ENCODE measurements around the gene ARHGAP26. TPM values are rescaled to one million over a fixed set of nuclear protein-coding genes. Genes with fewer than 3 reads are reported as not detected.

ARHGAP26 gene
- total RNA-seq, 4 donors from 2014 or later, result 11.0 to 23.3 (median 14.3) TPM

DNA sequence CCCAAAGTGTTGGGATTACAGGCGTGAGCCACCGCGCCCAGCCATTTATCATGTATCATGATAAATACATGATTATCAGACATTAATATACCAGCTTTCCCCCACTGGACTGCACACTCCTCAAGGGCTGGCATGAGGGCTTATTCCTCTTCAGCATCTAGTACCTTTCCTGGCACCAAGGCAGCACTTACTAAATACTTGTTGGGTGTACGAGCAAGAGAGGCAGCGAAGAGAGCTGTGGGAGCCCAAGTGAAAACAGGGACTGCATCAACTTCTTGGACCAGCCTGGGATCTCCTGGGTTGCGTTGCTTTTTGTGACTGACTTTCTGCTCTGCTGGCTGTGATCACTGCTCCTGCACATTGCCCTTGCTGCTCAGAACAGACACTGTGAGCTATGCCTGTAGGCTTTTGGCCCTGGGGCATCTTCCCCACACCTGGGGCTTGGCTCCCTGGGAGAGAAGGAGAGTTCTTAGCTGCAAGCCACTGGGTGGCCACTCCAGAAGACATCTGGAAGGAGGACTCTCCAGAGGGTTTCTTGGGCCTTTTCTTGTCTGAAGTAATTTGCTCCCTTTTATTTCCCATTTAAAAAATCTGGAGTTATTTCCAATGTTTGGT, 409.1 kb downstream of the ARHGAP26 start:
- H3K4me3 ChIP-seq (ENCODE audit: low read depth, poor library complexity, severe bottlenecking), result no peak overlapping the region
- DNase-seq (ENCODE audit: low spot score in 2 of 2), result no peak
- 96 to 100% methylated on average over 6 of the region's 6 CpGs for WGBS, 2 donors

DNA sequence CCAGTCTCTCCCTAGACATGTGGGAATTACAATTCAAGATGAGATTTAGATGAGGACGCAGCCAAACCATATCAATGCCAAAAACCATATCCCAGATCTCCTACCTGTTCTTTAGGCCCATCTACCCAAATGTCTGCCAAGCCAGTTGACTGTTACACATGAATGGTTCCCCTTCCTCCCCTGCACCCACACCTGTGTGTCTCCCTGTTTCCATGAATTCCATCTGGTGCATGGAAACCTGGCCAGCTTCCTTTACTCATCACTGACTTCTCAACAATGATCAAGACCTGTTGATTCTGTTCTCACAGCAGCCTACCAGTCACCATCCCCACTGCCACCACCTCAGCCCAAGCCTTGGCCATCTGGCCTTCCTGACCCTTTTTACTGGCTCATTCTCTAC, 410.6 kb downstream of the ARHGAP26 start:
- intact Hi-C loops (cut with DNase I; ENCODE audit: low total_unique reads), result no loop called here
- H3K4me3 ChIP-seq (ENCODE audit: low read depth, poor library complexity, severe bottlenecking), result no peak overlapping the region
- 93 to 96% methylated on average over 1 of the region's 1 CpG for WGBS, 2 donors
- TF ChIP-seq POLR2A (IDR thresholded peaks at IDR 0.05), result no peak
- TF ChIP-seq, protein P1, sequence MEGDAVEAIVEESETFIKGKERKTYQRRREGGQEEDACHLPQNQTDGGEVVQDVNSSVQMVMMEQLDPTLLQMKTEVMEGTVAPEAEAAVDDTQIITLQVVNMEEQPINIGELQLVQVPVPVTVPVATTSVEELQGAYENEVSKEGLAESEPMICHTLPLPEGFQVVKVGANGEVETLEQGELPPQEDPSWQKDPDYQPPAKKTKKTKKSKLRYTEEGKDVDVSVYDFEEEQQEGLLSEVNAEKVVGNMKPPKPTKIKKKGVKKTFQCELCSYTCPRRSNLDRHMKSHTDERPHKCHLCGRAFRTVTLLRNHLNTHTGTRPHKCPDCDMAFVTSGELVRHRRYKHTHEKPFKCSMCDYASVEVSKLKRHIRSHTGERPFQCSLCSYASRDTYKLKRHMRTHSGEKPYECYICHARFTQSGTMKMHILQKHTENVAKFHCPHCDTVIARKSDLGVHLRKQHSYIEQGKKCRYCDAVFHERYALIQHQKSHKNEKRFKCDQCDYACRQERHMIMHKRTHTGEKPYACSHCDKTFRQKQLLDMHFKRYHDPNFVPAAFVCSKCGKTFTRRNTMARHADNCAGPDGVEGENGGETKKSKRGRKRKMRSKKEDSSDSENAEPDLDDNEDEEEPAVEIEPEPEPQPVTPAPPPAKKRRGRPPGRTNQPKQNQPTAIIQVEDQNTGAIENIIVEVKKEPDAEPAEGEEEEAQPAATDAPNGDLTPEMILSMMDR (IDR thresholded peaks at IDR 0.05), result no peak
- no peak for DNase-seq (ENCODE audit: low spot score in 2 of 2)

More for the DNA sequence above, 409.1 kb downstream of the ARHGAP26 start:
- TF ChIP-seq, protein P1 (IDR thresholded peaks at IDR 0.05), result no peak
- no peak for TF ChIP-seq POLR2A (IDR thresholded peaks at IDR 0.05)
- intact Hi-C loops (cut with DNase I; ENCODE audit: low total_unique reads), result no loop called here

DNA sequence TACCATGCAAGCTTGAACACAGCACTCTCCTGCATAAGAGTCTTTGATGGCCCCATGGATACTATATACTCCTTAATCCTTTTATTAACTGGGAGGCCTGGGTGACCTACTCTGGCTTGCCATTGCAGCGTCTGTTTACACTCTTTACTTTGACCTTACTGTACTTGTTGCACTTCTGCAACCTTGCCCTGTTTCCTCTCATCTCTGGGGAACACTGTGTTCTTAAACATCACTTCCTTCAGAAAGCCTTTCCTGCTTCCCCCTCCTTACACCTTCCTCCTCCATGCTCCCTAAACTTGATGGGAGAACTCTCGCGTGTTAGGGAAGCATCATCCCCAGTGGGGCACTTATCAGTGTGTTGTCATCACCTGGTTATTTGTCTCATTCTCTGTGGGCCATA, 411.0 kb downstream of the ARHGAP26 start:
- intact Hi-C loops (cut with DNase I; ENCODE audit: low total_unique reads), result no loop called here
- no peak for TF ChIP-seq POLR2A (IDR thresholded peaks at IDR 0.05)
- TF ChIP-seq, protein P1 (IDR thresholded peaks at IDR 0.05), result no peak
- no peak overlapping the region for H3K4me3 ChIP-seq (ENCODE audit: low read depth, poor library complexity, severe bottlenecking)
- 91 to 94% methylated on average over 3 of the region's 3 CpGs for WGBS, 2 donors
- DNase-seq (ENCODE audit: low spot score in 2 of 2), result no peak

DNA sequence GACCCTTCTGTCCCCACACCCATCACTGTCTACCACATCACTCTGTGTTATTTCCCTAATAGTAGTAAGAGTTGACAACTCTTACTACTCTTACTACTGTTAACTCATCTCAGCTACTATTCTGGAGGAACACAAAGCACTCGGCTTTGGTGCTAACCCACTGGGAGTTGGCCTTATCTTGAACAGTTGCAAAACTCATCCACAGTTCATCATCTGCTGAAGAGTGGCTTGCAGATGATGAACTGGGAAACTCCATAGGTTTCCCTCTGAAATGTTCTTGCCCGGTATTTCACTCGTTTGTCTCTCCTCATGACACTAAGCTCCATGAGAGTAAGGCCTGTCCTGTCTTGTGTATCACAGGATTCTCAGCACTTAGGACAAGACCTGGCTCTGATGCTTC, 411.9 kb downstream of the ARHGAP26 start:
- no peak for DNase-seq (ENCODE audit: low spot score in 2 of 2)

DNA sequence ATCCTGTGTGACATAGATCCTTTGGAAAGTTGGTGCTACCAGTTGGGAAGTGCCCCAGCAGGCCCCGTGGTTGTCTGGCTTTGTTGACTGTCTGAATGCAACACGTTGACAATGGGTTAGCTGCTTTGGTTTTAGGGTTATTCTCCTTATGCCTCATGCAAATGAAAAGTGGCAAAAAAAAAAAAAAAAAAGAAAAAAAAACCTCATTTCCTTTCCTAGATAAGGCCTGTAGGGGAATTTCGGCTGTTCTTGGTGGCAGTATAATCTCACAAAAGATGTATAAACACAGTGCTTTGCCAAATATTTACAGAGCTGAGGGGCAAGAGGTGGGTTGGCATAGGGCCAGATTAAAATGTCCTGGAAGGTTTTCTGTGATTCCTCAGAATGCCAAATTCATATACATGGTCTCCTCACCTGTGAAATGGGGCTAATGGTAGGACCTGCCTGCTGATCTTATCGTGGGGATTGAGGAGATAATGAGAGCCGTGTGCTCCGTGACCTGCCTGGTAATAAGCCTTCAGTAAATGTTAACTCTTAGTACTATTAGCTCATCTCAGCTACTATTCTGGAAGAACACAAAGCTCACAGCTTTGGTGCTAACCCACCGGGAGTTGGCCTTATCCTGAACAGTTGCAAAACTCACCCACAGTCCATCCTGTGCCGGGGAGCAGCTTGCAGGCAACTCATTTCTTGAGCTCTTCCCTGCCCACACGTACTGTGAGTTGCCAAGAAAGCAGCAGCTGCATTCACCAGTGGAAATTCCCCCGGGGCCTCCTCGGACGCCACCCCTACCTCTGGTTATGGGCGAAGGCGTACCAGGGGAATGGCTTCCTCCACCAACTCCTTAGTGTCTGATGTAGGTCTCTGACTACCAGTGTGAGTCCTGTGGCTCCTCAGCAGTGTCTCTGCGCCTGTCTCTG, 413.0 kb downstream of the ARHGAP26 start:
- no peak overlapping the region for H3K4me3 ChIP-seq (ENCODE audit: low read depth, poor library complexity, severe bottlenecking)
- no peak for DNase-seq (ENCODE audit: low spot score in 2 of 2)
- WGBS, 2 donors, result 54 to 57% methylated on average over 15 of the region's 15 CpGs
- intact Hi-C loops (cut with DNase I; ENCODE audit: low total_unique reads), result no loop called here
- TF ChIP-seq POLR2A (IDR thresholded peaks at IDR 0.05), result no peak
- TF ChIP-seq, protein P1 (IDR thresholded peaks at IDR 0.05), result no peak

More for the DNA sequence above, 411.9 kb downstream of the ARHGAP26 start:
- no peak overlapping the region for H3K4me3 ChIP-seq (ENCODE audit: low read depth, poor library complexity, severe bottlenecking)
- TF ChIP-seq POLR2A (IDR thresholded peaks at IDR 0.05), result no peak
- TF ChIP-seq, protein P1 (IDR thresholded peaks at IDR 0.05), result no peak
- WGBS, 2 donors, result 88 to 95% methylated on average over 3 of the region's 3 CpGs
- intact Hi-C loops (cut with DNase I; ENCODE audit: low total_unique reads), result no loop called here

Data from lower leg skin (tissue), 4 donors.